Ammon's horn (tissue), 1 donor: Measurements from ENCODE around the gene KAT8.

Experiments
- DNase-seq: peaks from one replicate; pipeline ENCODE4 v3.0.0-alpha.2; 2016; ENCODE audit warnings: low spot score

KAT8 gene

GRCh38 chr16:31117384-31118222 lies at the start of gene KAT8:
Gene KAT8 (plus strand): TSS chr16:31117664. CDS start chr16:31117682, 18 bp downstream.
- DNase-seq, result peak; percentile 99

GRCh38 chr16:31071861-31072260 lies 45.6 kb upstream of the KAT8 start:
- DNase-seq, result no peak

- peak; percentile 39 for DNase-seq
Observed at GRCh38 chr16:31072540-31073141, 44.8 kb upstream of the KAT8 start.

- peak; percentile 93 for DNase-seq
Observed at GRCh38 chr16:31073142-31073969, 44.1 kb upstream of the KAT8 start.

- peak; percentile 100 for DNase-seq
Observed at GRCh38 chr16:31073970-31074813, 43.3 kb upstream of the KAT8 start, which contains the start of the genes ZNF646 and ZNF668. Gene ZNF646 (plus strand): TSS chr16:31074422. CDS start chr16:31076325, 1,903 bp downstream. Gene ZNF668 (minus strand): TSS chr16:31074240. CDS start chr16:31064459, 9,781 bp downstream.

- DNase-seq, result no peak
Observed at GRCh38 chr16:31074814-31075183, 42.7 kb upstream of the KAT8 start.

GRCh38 chr16:31076319-31076718 lies 41.1 kb upstream of the KAT8 start:
- no peak for DNase-seq

- no peak for DNase-seq
Observed at GRCh38 chr16:31077024-31077423, 40.4 kb upstream of the KAT8 start.

- no peak for DNase-seq
Observed at GRCh38 chr16:31077592-31078396, 39.7 kb upstream of the KAT8 start.

- DNase-seq, result no peak
Observed at GRCh38 chr16:31078597-31079341, 38.7 kb upstream of the KAT8 start.

GRCh38 chr16:31079342-31079944 lies 38.0 kb upstream of the KAT8 start:
- DNase-seq, result no peak

- no peak for DNase-seq
Observed at GRCh38 chr16:31080035-31080629, 37.3 kb upstream of the KAT8 start.

GRCh38 chr16:31080756-31081419 lies 36.6 kb upstream of the KAT8 start:
- no peak for DNase-seq

- DNase-seq, result peak; percentile 47
Observed at GRCh38 chr16:31081428-31082351, 35.8 kb upstream of the KAT8 start.

- DNase-seq, result no peak
Observed at GRCh38 chr16:31082368-31083045, 35.0 kb upstream of the KAT8 start.

- DNase-seq, result no peak
Observed at GRCh38 chr16:31083081-31083480, 34.4 kb upstream of the KAT8 start.

GRCh38 chr16:31083556-31083955 lies 33.9 kb upstream of the KAT8 start:
- DNase-seq, result no peak
